B cell (primary cell): Measurements from ENCODE around the gene ARL3.

Source experiments
- EZH2 ChIP-seq: IDR thresholded peaks from 2 replicates; pipeline ENCODE4 v1.6.1; 2012; ENCODE audit warnings: borderline replicate concordance, low read depth, mild to moderate bottlenecking, moderate library complexity, low read length; ENCODE audit not compliant: insufficient read depth, poor library complexity, severe bottlenecking
- TF ChIP-seq, protein P1 (sequence below): fragments of 200-600 bp; IDR thresholded peaks from one replicate; pipeline ENCODE4 v1.8.0; 2022; ENCODE audit warnings: antibody characterized with exemption, mild to moderate bottlenecking

DNA sequence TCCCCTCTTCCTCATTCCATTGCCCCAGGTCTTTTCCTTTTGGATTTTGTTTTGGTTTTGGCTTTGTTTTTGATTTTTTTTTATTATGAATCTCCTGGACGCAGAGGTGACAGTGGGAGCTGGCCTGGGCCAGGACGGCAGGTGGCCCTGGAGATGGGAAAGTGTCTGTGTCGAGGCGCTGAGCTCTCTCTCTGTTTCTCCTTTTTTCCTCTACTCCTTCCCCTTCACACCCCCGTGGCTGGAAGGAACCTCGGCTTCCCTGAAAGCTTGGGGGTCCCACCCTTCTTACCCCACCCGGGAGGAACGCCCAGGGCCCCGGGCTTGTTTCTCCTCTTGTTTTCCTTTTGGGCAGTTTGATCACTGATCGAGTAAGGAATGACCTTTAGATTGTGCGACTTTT, 56.7 kb downstream of the ARL3 start:
- TF ChIP-seq, protein P1, sequence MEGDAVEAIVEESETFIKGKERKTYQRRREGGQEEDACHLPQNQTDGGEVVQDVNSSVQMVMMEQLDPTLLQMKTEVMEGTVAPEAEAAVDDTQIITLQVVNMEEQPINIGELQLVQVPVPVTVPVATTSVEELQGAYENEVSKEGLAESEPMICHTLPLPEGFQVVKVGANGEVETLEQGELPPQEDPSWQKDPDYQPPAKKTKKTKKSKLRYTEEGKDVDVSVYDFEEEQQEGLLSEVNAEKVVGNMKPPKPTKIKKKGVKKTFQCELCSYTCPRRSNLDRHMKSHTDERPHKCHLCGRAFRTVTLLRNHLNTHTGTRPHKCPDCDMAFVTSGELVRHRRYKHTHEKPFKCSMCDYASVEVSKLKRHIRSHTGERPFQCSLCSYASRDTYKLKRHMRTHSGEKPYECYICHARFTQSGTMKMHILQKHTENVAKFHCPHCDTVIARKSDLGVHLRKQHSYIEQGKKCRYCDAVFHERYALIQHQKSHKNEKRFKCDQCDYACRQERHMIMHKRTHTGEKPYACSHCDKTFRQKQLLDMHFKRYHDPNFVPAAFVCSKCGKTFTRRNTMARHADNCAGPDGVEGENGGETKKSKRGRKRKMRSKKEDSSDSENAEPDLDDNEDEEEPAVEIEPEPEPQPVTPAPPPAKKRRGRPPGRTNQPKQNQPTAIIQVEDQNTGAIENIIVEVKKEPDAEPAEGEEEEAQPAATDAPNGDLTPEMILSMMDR, result no peak
- no peak for TF ChIP-seq EZH2
